Activated CD4-positive, alpha-beta memory T cell treated with anti-CD3 and anti-CD28 coated beads, Interleukin-2, amount 10 ng/mL, durations not matched to agents 7 days and 5 days (primary cell): ENCODE data around the gene C2orf74. TPM values are rescaled to one million over a fixed set of nuclear protein-coding genes. Genes with fewer than 3 reads are reported as not detected.
A peak's percentile ranks its signal among the peaks of the same experiment; 100 is the strongest.
"Not testable (repeated sequence)": the region's sequence is repeated elsewhere in the genome, so short reads cannot be mapped to it uniquely, and the experiment has no call there.

ENCODE experiments used
- CTCF ChIA-PET: fragments of 350-600 bp; sonication (Branson Sonifier 250); formaldehyde crosslinking; loops from one replicate; lab custom pipeline; 2021; ENCODE audit warnings: antibody characterized with exemption, inconsistent platforms; lab: Charles Lee
- POLR2A ChIA-PET: fragments of 350-600 bp; sonication (Branson Sonifier 250); formaldehyde crosslinking; loops from one replicate; lab custom pipeline; 2021; ENCODE audit warnings: antibody characterized with exemption; lab: Charles Lee
- DNase-seq: peaks from one replicate; pipeline ENCODE4 v3.0.0-alpha.2; 2020
- H3K27ac Mint-ChIP-seq: one replicate; pipeline ENCODE4 v1.8.0; 2021; ENCODE audit warnings: mild to moderate bottlenecking, mixed read lengths
- H3K27me3 Mint-ChIP-seq: one replicate; pipeline ENCODE4 v1.8.0; 2021; ENCODE audit warnings: mixed read lengths
- H3K36me3 Mint-ChIP-seq: one replicate; pipeline ENCODE4 v1.8.0; 2021; ENCODE audit warnings: low read depth, mixed read lengths
- H3K4me1 Mint-ChIP-seq: one replicate; pipeline ENCODE4 v1.8.0; 2021; ENCODE audit warnings: mixed read lengths
- H3K4me3 Mint-ChIP-seq: one replicate; pipeline ENCODE4 v1.8.0; 2021; ENCODE audit warnings: mild to moderate bottlenecking, mixed read lengths
- H3K9me3 Mint-ChIP-seq: one replicate; pipeline ENCODE4 v1.8.0; 2021; ENCODE audit warnings: mixed read lengths
- total RNA-seq, 2 experiments: library from RNA; stranded (reverse); gene quantifications; one replicate each; pipeline ENCODE4 v1.2.3, GENCODE V29; 2021

Gene C2orf74
- total RNA-seq, 2 experiments from 2014 or later, result 8.7 to 10.2 TPM

- H3K4me3 Mint-ChIP-seq, result not testable (repeated sequence)
These were observed 13.9 kb upstream of the C2orf74 start for GRCh38 chr2:61148091-61148490.

GRCh38 chr2:61149074-61149473, 12.9 kb upstream of the C2orf74 start:
- Mint-ChIP-seq H3K9me3 (no peaks in the 10 kb centered on the region), H3K4me3 (no peak overlapping the region), H3K36me3 (peaks cover 33% of the 10 kb centered on the region), H3K4me1 (peaks cover 13% of the 10 kb centered on the region), H3K27ac (no peak overlapping the region), H3K27me3 (no peaks in the 10 kb centered on the region)
- CTCF ChIA-PET, result no interaction called here
- POLR2A ChIA-PET, result no interaction called here
- no peak for DNase-seq

More at GRCh38 chr2:61148091-61148490, 13.9 kb upstream of the C2orf74 start:
- Mint-ChIP-seq H3K36me3 (peaks cover 34% of the 10 kb centered on the region), H3K4me1 (peaks cover 13% of the 10 kb centered on the region)
- POLR2A ChIA-PET, H3K9me3 Mint-ChIP-seq, H3K27me3 Mint-ChIP-seq, CTCF ChIA-PET, H3K27ac Mint-ChIP-seq, DNase-seq: not testable (repeated sequence)

GRCh38 chr2:61151436-61151835, 10.6 kb upstream of the C2orf74 start:
- Mint-ChIP-seq H3K4me3 (no peak overlapping the region), H3K9me3 (no peaks in the 10 kb centered on the region), H3K4me1 (peaks cover 3% of the 10 kb centered on the region), H3K36me3 (peaks cover 29% of the 10 kb centered on the region), H3K27ac (no peak overlapping the region), H3K27me3 (no peaks in the 10 kb centered on the region)
- POLR2A ChIA-PET, result interaction anchor here (0.6 kb wide), 1 partner anchor 21 kb away, joined by 4 read pairs; no protein-coding TSS in a partner anchor
- DNase-seq, result no peak
- CTCF ChIA-PET, result no interaction called here

DNA sequence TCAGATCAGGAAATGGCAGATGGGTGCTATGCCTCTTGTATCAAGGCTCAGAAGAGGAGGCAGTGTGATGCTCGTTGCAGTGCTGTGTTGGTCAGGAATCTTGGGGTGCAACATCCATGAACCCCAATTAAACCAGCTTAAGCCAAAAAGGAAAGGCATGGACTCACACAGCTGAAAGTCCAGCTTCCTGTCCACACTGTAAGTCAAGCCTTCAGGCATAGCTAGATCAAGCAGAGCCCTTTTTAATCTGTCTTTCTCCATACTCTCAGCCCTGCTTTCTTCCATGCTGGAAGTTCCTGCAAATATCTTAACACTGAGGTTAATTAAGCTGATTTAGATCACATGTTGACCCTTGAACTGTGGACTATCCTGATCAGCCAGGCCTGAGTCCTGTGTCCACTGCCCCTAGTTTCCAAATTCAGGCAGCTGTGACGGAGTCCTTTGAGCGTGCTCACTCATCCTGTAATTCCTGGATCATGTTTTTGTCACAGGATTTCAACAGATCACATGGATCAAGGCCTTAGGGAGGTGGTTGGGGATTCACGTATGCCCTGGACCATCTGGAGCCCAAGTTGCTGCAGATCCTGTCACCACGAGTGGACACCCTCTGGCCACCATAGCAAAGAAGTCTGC, 4.5 kb upstream of the C2orf74 start:
- no peak overlapping the region for H3K27ac Mint-ChIP-seq
- CTCF ChIA-PET, result no interaction called here
- H3K4me3 Mint-ChIP-seq, result no peak overlapping the region
- DNase-seq, result no peak
- H3K27me3 Mint-ChIP-seq, result no peaks in the 10 kb centered on the region
- H3K9me3 Mint-ChIP-seq, result peaks cover 7% of the 10 kb centered on the region
- POLR2A ChIA-PET, result no interaction called here
- peaks cover 36% of the 10 kb centered on the region for H3K36me3 Mint-ChIP-seq
- H3K4me1 Mint-ChIP-seq, result peaks cover 11% of the 10 kb centered on the region

DNA sequence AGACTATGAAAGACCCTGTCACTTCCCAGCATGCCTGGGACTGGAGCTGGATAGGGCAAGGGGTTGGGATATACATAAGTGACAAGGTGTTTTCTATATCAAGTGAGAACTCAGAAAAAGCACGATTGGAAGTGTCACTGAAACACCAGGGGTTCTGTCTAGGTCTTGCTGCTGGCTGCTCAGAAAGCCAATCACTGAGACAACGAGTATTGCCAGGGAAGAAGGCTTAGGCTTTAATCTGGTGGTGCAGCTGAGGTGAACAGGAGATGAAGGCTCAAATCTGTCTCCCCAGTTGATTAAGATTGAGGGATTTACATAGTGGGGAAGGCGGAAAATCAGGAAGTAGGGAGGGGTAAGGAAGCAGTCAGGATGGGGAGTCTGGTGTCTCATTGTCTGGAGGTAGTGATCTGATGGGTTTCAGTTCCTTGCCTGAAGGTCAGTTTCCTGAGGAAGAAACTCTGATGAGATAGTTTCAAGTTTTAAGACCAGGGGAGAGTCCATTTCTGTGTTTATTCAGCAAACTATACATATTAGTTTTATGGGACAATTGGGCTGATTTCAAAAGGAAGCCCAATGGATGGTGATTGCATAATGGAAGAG, 3.5 kb upstream of the C2orf74 start:
- Mint-ChIP-seq H3K4me3 (no peak overlapping the region), H3K27ac (no peak overlapping the region), H3K4me1 (peaks cover 17% of the 10 kb centered on the region), H3K27me3 (no peaks in the 10 kb centered on the region), H3K9me3 (peaks cover 7% of the 10 kb centered on the region), H3K36me3 (peaks cover 41% of the 10 kb centered on the region)
- CTCF ChIA-PET, result no interaction called here
- POLR2A ChIA-PET, result no interaction called here
- no peak for DNase-seq

DNA sequence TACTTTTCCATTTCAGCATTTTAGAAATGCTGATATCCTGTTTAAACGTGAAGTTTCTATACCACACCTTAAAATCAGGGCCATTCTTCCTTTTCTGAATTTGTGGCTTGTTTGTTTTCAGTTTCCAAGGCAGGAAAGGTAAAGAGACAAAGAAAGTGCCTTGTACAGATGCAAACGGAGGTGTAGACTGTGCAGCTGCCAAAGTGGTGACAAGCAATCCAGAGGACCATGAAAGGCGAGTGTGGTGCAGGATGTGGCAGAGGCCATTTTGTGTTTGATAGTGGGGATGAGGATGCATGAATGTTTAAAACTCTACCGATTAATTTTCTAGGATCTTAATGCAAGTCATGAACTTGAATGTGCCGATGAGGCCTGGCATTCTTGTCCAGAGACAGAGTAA, 733 bp downstream of the C2orf74 start:
- no peaks in the 10 kb centered on the region for H3K27me3 Mint-ChIP-seq
- CTCF ChIA-PET, result interaction anchor here (0.6 to 1.1 kb wide), 2 partner anchors 18 to 248 kb away, joined by 3 read pairs; no protein-coding TSS in a partner anchor
- peaks cover 7% of the 10 kb centered on the region for H3K9me3 Mint-ChIP-seq
- peaks cover 19% of the 10 kb centered on the region for H3K4me1 Mint-ChIP-seq
- H3K27ac Mint-ChIP-seq, result peak overlapping the region; percentile 58
- no peak for DNase-seq
- POLR2A ChIA-PET, result interaction anchor here (1.0 to 2.0 kb wide), 4 partner anchors 13 to 18 kb away, joined by 3 to 9 read pairs (median 7); no protein-coding TSS in a partner anchor
- H3K4me3 Mint-ChIP-seq, result no peak overlapping the region
- peaks cover 54% of the 10 kb centered on the region for H3K36me3 Mint-ChIP-seq

GRCh38 chr2:61165082-61165481, 3.1 kb downstream of the C2orf74 start:
- CTCF ChIA-PET, H3K27me3 Mint-ChIP-seq, DNase-seq, H3K27ac Mint-ChIP-seq, H3K4me3 Mint-ChIP-seq, H3K9me3 Mint-ChIP-seq: not testable (repeated sequence)
- POLR2A ChIA-PET, result interaction anchor here (1.4 to 1.7 kb wide), 2 partner anchors 9 to 12 kb away, joined by 4 to 5 read pairs; no protein-coding TSS in a partner anchor
- H3K36me3 Mint-ChIP-seq, result peaks cover 41% of the 10 kb centered on the region
- peaks cover 19% of the 10 kb centered on the region for H3K4me1 Mint-ChIP-seq

- Mint-ChIP-seq H3K4me3 (no peak overlapping the region), H3K9me3 (no peaks in the 10 kb centered on the region), H3K4me1 (peaks cover 19% of the 10 kb centered on the region), H3K27ac (no peak overlapping the region), H3K27me3 (no peaks in the 10 kb centered on the region), H3K36me3 (peaks cover 36% of the 10 kb centered on the region)
- DNase-seq, result no peak
- CTCF ChIA-PET, result no interaction called here
- POLR2A ChIA-PET, result interaction anchor here (1.4 kb wide), 1 partner anchor 11 kb away, joined by 5 read pairs; no protein-coding TSS in a partner anchor
These were observed 4.0 kb downstream of the C2orf74 start for GRCh38 chr2:61165946-61166345.

- no peak overlapping the region for H3K27ac Mint-ChIP-seq
- no peak overlapping the region for H3K4me3 Mint-ChIP-seq
- peaks cover 27% of the 10 kb centered on the region for H3K36me3 Mint-ChIP-seq
- ChIA-PET CTCF (interaction anchor here (0.7 to 2.1 kb wide), 3 partner anchors 9 to 162 kb away, joined by 3 to 7 read pairs (median 4); no protein-coding TSS in a partner anchor), POLR2A (interaction anchor here (2.1 kb wide), 1 partner anchor 9 kb away, joined by 12 read pairs; no protein-coding TSS in a partner anchor)
- no peak for DNase-seq
- peaks cover 8% of the 10 kb centered on the region for H3K4me1 Mint-ChIP-seq
- H3K9me3 Mint-ChIP-seq, result no peaks in the 10 kb centered on the region
- H3K27me3 Mint-ChIP-seq, result no peaks in the 10 kb centered on the region
These were observed 5.6 kb downstream of the C2orf74 start for GRCh38 chr2:61167579-61167978.

GRCh38 chr2:61172671-61173070, 10.7 kb downstream of the C2orf74 start:
- no peak overlapping the region for H3K4me3 Mint-ChIP-seq
- H3K4me1 Mint-ChIP-seq, result peaks cover 14% of the 10 kb centered on the region
- no peaks in the 10 kb centered on the region for H3K9me3 Mint-ChIP-seq
- H3K27ac Mint-ChIP-seq, result no peak overlapping the region
- no peak for DNase-seq
- ChIA-PET POLR2A (interaction anchor here (0.9 kb wide), 1 partner anchor 21 kb away, joined by 4 read pairs; no protein-coding TSS in a partner anchor), CTCF (no interaction called here)
- H3K27me3 Mint-ChIP-seq, result peaks cover 4% of the 10 kb centered on the region
- H3K36me3 Mint-ChIP-seq, result no peaks in the 10 kb centered on the region

- no peaks in the 10 kb centered on the region for H3K9me3 Mint-ChIP-seq
- CTCF ChIA-PET, result no interaction called here
- no peak overlapping the region for H3K4me3 Mint-ChIP-seq
- POLR2A ChIA-PET, result no interaction called here
- H3K27me3 Mint-ChIP-seq, result peaks cover 4% of the 10 kb centered on the region
- DNase-seq, result no peak
- H3K27ac Mint-ChIP-seq, result no peak overlapping the region
- H3K4me1 Mint-ChIP-seq, result peaks cover 15% of the 10 kb centered on the region
- H3K36me3 Mint-ChIP-seq, result no peaks in the 10 kb centered on the region
These were observed 11.1 kb downstream of the C2orf74 start for GRCh38 chr2:61173116-61173515.

- ChIA-PET CTCF (no interaction called here), POLR2A (no interaction called here)
- Mint-ChIP-seq H3K36me3 (peaks cover 15% of the 10 kb centered on the region), H3K9me3 (no peaks in the 10 kb centered on the region), H3K27me3 (peaks cover 4% of the 10 kb centered on the region), H3K27ac (no peak overlapping the region), H3K4me3 (peak overlapping the region; percentile 3), H3K4me1 (peaks cover 34% of the 10 kb centered on the region)
- DNase-seq, result no peak
These were observed 13.0 kb downstream of the C2orf74 start for GRCh38 chr2:61175036-61175435.
